LNCAP (cell line): Measurements from ENCODE around the gene NAGA.

Experiments
- TF ChIP-seq, protein P1 (sequence below): fragments of 450-650 bp; IDR thresholded peaks from 2 replicates; pipeline ENCODE4 v1.5.1; 2017; ENCODE audit warnings: mild to moderate bottlenecking

NAGA gene

DNA sequence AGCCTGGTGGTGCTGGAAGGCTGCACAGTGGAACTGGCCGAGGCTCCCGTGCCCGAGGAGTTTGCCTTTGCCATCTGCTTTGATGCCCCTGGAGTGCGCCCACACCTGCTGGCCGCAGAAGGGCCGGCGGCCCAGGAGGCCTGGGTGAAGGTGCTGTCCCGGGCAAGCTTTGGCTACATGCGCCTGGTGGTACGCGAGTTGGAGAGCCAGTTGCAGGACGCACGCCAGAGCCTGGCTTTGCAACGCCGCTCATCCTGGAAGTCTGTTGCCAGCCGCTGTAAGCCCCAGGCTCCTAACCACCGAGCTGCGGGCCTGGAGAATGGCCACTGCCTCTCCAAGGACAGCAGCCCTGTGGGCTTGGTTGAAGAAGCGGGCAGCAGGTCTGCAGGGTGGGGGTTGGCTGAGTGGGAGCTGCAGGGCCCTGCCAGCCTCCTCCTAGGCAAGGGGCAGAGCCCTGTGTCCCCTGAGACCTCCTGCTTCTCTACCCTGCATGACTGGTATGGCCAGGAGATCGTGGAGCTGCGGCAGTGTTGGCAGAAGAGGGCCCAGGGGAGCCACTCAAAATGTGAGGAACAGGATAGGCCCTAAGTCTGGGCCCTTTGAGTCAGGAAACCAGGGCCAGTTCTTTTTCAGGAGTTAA lies 7.0 kb upstream of the NAGA start:
- TF ChIP-seq, protein P1, sequence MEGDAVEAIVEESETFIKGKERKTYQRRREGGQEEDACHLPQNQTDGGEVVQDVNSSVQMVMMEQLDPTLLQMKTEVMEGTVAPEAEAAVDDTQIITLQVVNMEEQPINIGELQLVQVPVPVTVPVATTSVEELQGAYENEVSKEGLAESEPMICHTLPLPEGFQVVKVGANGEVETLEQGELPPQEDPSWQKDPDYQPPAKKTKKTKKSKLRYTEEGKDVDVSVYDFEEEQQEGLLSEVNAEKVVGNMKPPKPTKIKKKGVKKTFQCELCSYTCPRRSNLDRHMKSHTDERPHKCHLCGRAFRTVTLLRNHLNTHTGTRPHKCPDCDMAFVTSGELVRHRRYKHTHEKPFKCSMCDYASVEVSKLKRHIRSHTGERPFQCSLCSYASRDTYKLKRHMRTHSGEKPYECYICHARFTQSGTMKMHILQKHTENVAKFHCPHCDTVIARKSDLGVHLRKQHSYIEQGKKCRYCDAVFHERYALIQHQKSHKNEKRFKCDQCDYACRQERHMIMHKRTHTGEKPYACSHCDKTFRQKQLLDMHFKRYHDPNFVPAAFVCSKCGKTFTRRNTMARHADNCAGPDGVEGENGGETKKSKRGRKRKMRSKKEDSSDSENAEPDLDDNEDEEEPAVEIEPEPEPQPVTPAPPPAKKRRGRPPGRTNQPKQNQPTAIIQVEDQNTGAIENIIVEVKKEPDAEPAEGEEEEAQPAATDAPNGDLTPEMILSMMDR = no peak

DNA sequence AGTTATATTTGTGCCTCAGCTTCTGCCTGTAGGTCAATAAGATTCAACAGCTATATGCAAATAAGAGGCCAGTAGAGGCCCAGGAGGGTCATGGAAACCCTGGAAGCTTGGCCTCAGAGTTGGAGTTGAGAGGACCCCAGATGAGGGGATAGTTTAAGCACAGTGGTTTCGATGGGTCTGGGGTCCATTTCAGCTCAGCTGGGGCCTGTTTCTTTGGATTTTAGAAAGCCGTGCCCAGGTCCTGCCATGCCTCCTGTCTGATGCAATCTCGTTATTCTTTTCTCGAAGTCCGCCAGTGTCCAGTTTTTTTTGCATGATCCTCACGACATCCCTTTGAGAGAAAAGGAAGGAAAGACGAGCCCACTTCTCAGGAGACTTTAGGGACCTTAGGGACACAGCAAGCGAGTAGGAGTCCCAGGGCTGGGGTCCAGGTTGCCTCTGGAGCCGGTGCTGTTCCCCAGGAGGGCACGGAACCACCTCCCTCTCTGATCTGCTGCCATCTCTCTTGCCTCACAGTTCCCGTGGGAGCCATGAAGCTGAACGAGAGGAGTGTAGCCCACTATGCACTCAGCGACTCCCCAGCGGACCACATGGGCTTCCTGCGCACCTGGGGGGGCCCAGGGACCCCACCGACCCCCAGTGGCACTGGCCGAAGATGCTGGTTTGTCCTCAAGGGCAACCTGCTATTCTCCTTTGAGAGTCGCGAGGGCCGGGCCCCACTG lies 6.3 kb upstream of the NAGA start:
- TF ChIP-seq, protein P1 = no peak

GRCh38 chr22:42074846-42075676 lies 4.4 kb upstream of the NAGA start:
- TF ChIP-seq, protein P1 = no peak

DNA sequence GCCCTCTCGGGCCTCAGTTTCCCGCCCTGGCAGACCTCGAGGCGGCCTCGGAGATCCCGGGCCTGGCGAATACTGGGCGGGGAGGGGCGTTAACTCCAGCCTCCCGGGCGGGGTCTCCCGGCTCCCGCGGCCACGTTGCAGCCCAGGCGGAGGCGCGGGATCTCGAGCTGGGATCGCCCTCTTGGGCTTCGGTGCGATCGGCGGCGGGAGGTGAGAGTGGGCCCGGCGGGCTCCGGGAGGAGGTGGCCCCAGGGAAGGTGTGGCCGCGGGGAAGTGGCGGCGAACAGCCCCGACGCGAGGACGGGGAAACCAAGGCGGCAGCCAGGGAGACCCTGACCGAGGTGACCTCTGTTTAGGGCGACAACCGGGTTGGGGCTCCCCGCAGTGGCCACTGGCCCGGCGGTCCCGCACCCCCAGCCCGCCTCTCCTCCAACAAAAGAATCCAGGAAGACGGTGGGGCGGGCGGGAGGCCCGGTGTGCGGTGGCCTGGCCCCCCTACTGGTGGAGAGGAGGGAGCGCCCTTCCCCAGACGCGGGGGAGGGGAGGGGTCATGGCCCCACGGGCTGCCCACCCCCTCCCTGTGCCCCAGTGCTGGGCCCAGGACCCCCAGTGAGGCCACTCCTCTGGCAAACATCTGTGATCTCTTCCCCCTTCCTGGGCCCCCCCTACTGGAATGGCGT lies 3.7 kb upstream of the NAGA start, which contains the start of gene PHETA2:
TSS of gene PHETA2 (plus strand) at position 117 of the 680 bp plus-strand sequence. CDS start 3,046 bp downstream, outside the sequence.
- TF ChIP-seq, protein P1 = no peak

DNA sequence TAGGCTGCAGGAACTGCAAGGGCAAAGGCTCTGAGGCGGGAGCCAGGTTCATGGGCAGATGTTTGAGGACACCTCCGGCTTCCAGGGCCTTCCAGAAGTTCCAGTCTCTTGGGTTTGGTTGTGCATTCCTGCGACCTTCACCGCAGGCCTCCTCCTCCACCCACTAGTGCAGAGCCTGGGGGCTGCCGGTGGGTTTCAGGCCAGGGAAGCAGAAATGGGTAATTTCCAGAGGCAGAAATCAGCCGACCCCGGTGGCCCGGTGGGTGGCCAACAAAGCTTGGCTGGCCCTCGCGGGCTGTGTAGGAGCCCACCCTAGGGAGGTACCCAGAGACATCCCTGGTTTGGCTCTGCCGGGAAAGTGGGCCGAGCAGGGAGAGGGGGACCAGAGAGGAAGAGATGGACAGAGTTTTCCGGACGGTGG lies 3.0 kb upstream of the NAGA start:
- TF ChIP-seq, protein P1 = no peak

GRCh38 chr22:42072606-42073330 lies 2.2 kb upstream of the NAGA start:
- TF ChIP-seq, protein P1 = no peak
